Endothelial cell of umbilical vein (primary cell): ENCODE results near the gene PARP12.

Experiments used
- EZH2 ChIP-seq: IDR thresholded peaks from 2 replicates; pipeline ENCODE4 v1.6.1; 2012; ENCODE audit warnings: borderline replicate concordance, low read depth, mild to moderate bottlenecking, moderate library complexity, low read length, inconsistent platforms; ENCODE audit not compliant: severe bottlenecking
- FOS ChIP-seq: IDR thresholded peaks from 2 replicates; pipeline ENCODE4 v1.6.1; 2011; ENCODE audit warnings: mild to moderate bottlenecking, low read length, moderate library complexity, borderline replicate concordance; ENCODE audit not compliant: insufficient read depth
- POLR2A ChIP-seq: IDR thresholded peaks from 2 replicates; pipeline ENCODE4 v1.6.1; 2012; ENCODE audit warnings: low read depth, mild to moderate bottlenecking, control low read depth, low read length
- POLR2AphosphoS5 ChIP-seq: IDR thresholded peaks from 2 replicates; pipeline ENCODE4 v1.6.1; 2012; ENCODE audit warnings: low read depth, mild to moderate bottlenecking, control low read depth, low read length, moderate library complexity; ENCODE audit not compliant: insufficient read depth
- TF ChIP-seq, protein P1 (sequence below), 2 donors: IDR thresholded peaks; 1 replicate in 1 of 2; 2 replicates in 1 of 2; pipeline ENCODE4 v1.5.1; 2011; ENCODE audit warnings: low read length in 2 of 2, mild to moderate bottlenecking in 2 of 2, moderate library complexity in 2 of 2, control low read depth in 1 of 2, inconsistent platforms in 1 of 2, low read depth in 1 of 2; ENCODE audit not compliant: insufficient read depth in 1 of 2; ENCODE audit errors: extremely low read depth in 1 of 2

DNA sequence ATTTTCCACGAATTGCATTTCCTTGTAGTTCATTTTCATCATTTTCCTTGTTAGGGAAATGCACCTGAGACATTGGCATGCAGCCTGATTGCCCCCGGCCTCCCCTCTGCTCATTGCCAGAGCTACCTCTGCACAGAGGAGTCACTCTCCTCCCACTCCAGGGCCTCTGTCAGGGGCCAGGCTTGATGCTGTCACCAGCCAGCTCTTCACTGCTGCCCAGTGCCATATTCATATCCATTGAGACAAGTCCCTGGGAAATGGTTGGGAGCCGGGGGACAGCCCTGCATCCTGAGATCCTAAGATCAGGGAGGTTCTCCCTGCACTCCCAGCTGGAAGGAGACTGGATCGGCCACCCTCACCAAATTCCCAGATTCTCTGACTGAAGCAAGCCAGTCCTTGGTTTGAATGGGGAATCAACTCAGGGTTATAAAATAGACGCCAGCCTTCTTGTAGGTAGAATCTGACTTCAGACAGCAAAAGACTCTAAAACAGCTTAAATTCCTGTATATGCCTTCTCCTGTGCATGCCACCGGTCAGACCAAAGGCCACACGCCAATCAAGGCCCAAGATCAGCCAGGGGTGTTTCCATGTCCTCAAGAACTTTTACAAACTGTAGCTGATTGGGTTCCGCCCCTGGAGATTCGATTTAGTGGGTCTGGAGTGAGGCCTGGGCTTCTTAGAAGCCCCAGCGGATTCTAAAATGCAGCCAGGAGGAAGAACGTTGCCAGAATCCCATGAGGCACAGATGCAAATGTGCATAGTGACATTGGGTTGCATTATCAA, 86.5 kb downstream of the PARP12 start:
- TF ChIP-seq, protein P1, sequence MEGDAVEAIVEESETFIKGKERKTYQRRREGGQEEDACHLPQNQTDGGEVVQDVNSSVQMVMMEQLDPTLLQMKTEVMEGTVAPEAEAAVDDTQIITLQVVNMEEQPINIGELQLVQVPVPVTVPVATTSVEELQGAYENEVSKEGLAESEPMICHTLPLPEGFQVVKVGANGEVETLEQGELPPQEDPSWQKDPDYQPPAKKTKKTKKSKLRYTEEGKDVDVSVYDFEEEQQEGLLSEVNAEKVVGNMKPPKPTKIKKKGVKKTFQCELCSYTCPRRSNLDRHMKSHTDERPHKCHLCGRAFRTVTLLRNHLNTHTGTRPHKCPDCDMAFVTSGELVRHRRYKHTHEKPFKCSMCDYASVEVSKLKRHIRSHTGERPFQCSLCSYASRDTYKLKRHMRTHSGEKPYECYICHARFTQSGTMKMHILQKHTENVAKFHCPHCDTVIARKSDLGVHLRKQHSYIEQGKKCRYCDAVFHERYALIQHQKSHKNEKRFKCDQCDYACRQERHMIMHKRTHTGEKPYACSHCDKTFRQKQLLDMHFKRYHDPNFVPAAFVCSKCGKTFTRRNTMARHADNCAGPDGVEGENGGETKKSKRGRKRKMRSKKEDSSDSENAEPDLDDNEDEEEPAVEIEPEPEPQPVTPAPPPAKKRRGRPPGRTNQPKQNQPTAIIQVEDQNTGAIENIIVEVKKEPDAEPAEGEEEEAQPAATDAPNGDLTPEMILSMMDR (IDR thresholded peaks at IDR 0.05; ENCODE audit: extremely low read depth in 1 of 2, insufficient read depth in 1 of 2, low read depth in 1 of 2, low read length in 2 of 2), result no peak
- TF ChIP-seq EZH2, result no peak
- TF ChIP-seq POLR2AphosphoS5, result no peak
- TF ChIP-seq POLR2A, result no peak
- TF ChIP-seq FOS, result no peak
